ENCODE data around the gene LMNB1.
"Not testable (repeated sequence)": the region's sequence is repeated elsewhere in the genome, so short reads cannot be mapped to it uniquely, and the experiment has no call there.

Gene LMNB1

DNA sequence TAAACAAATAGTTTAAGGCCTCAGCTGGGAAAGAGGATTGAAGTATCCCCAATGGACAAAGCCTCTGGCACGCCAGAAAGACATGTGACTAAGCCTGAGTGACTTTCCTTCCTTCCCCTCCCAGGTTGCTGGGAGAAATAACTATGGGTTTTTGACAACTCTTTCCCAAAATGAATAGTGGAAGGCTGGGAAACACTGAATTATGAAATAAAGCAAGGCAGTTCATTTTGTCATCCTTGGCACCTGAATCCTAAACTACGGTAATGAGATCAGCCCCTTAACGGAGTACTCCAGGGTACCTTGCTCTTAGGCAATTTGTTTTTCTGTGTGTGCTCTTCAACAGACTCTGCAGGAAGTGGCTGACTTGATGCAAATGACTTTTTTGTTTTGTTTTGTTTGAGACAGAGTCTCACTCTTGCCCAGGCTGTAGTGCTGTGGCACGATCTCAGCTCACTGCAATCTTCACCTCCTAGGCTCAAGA, 75.2 kb downstream of the LMNB1 start:
- no peak overlapping the region for H3K4me3 ChIP-seq (replicated peaks; ENCODE audit: low read depth, low read length)
- no peaks in the 10 kb centered on the region for H3K36me3 ChIP-seq (ENCODE audit: control insufficient read depth, insufficient read depth, low read length)
- no peak for TF ChIP-seq CTCF (IDR thresholded peaks at IDR 0.05; ENCODE audit: insufficient read depth, low read length, poor library complexity, severe bottlenecking)
- no peak for DNase-seq (ENCODE audit: extremely low read depth, insufficient read length)
- H3K27me3 ChIP-seq (replicated peaks; ENCODE audit: control insufficient read depth, insufficient read depth, low read length): no peaks in the 10 kb centered on the region

GRCh38 chr5:126852841-126853271, 75.9 kb downstream of the LMNB1 start:
- Histone ChIP-seq H3K4me3 (replicated peaks; ENCODE audit: low read depth, low read length) (no peak overlapping the region), H3K27me3 (replicated peaks; ENCODE audit: control insufficient read depth, insufficient read depth, low read length) (no peaks in the 10 kb centered on the region), H3K36me3 (ENCODE audit: control insufficient read depth, insufficient read depth, low read length) (no peaks in the 10 kb centered on the region)
- no peak for DNase-seq (ENCODE audit: extremely low read depth, insufficient read length)
- no peak for TF ChIP-seq CTCF (IDR thresholded peaks at IDR 0.05; ENCODE audit: insufficient read depth, low read length, poor library complexity, severe bottlenecking)

- not testable (repeated sequence) for H3K36me3 ChIP-seq (ENCODE audit: control insufficient read depth, insufficient read depth, low read length); DNase-seq (ENCODE audit: extremely low read depth, insufficient read length); H3K4me3 ChIP-seq (replicated peaks; ENCODE audit: low read depth, low read length); H3K27me3 ChIP-seq (replicated peaks; ENCODE audit: control insufficient read depth, insufficient read depth, low read length)
These were observed 76.8 kb downstream of the LMNB1 start for GRCh38 chr5:126853541-126854307.

DNA sequence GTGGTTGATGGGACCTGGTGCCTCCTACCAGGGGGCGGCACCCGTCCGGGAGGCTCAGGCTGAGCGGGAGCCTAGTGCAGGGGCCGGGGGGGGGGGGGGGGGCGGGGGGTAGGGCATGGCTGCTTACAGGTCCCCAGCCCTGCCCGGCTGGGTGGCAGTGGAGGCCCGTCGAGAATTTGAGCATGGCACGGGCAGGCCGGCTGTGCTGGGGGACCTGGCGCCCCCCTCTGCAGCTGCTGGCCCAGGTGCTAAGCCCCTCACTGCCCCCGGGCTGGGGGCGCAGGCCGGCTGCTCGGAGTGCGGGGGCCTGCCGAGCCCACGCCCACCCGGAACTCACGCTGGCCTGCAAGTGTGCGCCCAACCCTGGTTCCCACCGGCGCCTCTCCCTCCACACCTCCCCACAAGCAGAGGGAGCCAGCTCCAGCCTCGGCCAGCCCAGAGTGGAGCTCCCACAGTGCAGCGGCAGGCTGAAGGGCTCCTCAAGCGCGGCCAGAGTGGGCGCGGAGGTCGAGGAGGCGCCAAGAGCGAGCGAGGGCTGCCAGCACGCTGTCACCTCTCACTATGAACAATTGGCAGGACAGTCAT, 77.7 kb downstream of the LMNB1 start:
- Histone ChIP-seq H3K27me3 (replicated peaks; ENCODE audit: control insufficient read depth, insufficient read depth, low read length) (no peaks in the 10 kb centered on the region), H3K36me3 (ENCODE audit: control insufficient read depth, insufficient read depth, low read length) (no peaks in the 10 kb centered on the region), H3K4me3 (replicated peaks; ENCODE audit: low read depth, low read length) (no peak overlapping the region)
- DNase-seq (ENCODE audit: extremely low read depth, insufficient read length): peak; percentile 20
- no peak for TF ChIP-seq CTCF (IDR thresholded peaks at IDR 0.05; ENCODE audit: insufficient read depth, low read length, poor library complexity, severe bottlenecking)

- Histone ChIP-seq H3K4me3 (replicated peaks; ENCODE audit: low read depth, low read length) (no peak overlapping the region), H3K27me3 (replicated peaks; ENCODE audit: control insufficient read depth, insufficient read depth, low read length) (no peaks in the 10 kb centered on the region), H3K36me3 (ENCODE audit: control insufficient read depth, insufficient read depth, low read length) (no peaks in the 10 kb centered on the region)
- no peak for TF ChIP-seq CTCF (IDR thresholded peaks at IDR 0.05; ENCODE audit: insufficient read depth, low read length, poor library complexity, severe bottlenecking)
- DNase-seq (ENCODE audit: extremely low read depth, insufficient read length): no peak
These were observed 78.3 kb downstream of the LMNB1 start for GRCh38 chr5:126855266-126855665.
